IPS-11a (cell line): ENCODE measurements around the gene SCFD2.
"Not testable (repeated sequence)": the region's sequence is repeated elsewhere in the genome, so short reads cannot be mapped to it uniquely, and the experiment has no call there.

Experiments
- H3K4me3 ChIP-seq: one replicate; pipeline ENCODE4 v1.5.1; 2013; ENCODE audit warnings: low read depth, low read length, control low read depth

SCFD2 gene

GRCh38 chr4:52996261-52997131 is 369.4 kb downstream of the SCFD2 start:
- H3K4me3 ChIP-seq, result no peak overlapping the region

- no peak overlapping the region for H3K4me3 ChIP-seq
These were observed 370.4 kb downstream of the SCFD2 start for GRCh38 chr4:52995360-52996030.

- H3K4me3 ChIP-seq, result no peak overlapping the region
These were observed 371.3 kb downstream of the SCFD2 start for GRCh38 chr4:52994567-52994966.

GRCh38 chr4:52993771-52994170 is 372.1 kb downstream of the SCFD2 start:
- no peak overlapping the region for H3K4me3 ChIP-seq

GRCh38 chr4:52992551-52992950 is 373.3 kb downstream of the SCFD2 start:
- not testable (repeated sequence) for H3K4me3 ChIP-seq

GRCh38 chr4:52991472-52991871 is 374.4 kb downstream of the SCFD2 start:
- H3K4me3 ChIP-seq, result no peak overlapping the region

- H3K4me3 ChIP-seq, result no peak overlapping the region
These were observed 375.2 kb downstream of the SCFD2 start for GRCh38 chr4:52990706-52991105.

- H3K4me3 ChIP-seq, result no peak overlapping the region
These were observed 376.0 kb downstream of the SCFD2 start for GRCh38 chr4:52989865-52990264.

GRCh38 chr4:52987392-52988056 is 378.3 kb downstream of the SCFD2 start:
- no peak overlapping the region for H3K4me3 ChIP-seq

GRCh38 chr4:52984462-52984881 is 381.4 kb downstream of the SCFD2 start:
- H3K4me3 ChIP-seq, result no peak overlapping the region

- no peak overlapping the region for H3K4me3 ChIP-seq
These were observed 382.1 kb downstream of the SCFD2 start for GRCh38 chr4:52983563-52984303.

GRCh38 chr4:52982946-52983340 is 382.9 kb downstream of the SCFD2 start:
- H3K4me3 ChIP-seq, result no peak overlapping the region

GRCh38 chr4:52982255-52982945 is 383.5 kb downstream of the SCFD2 start:
- no peak overlapping the region for H3K4me3 ChIP-seq

GRCh38 chr4:52979821-52980590 is 385.9 kb downstream of the SCFD2 start:
- no peak overlapping the region for H3K4me3 ChIP-seq

- H3K4me3 ChIP-seq, result no peak overlapping the region
These were observed 386.8 kb downstream of the SCFD2 start for GRCh38 chr4:52979020-52979419.

- H3K4me3 ChIP-seq, result no peak overlapping the region
These were observed 388.6 kb downstream of the SCFD2 start for GRCh38 chr4:52977252-52977651.

- H3K4me3 ChIP-seq, result no peak overlapping the region
These were observed 389.2 kb downstream of the SCFD2 start for GRCh38 chr4:52976523-52977230.

GRCh38 chr4:52968691-52969090 is 397.2 kb downstream of the SCFD2 start:
- no peak overlapping the region for H3K4me3 ChIP-seq

GRCh38 chr4:52968241-52968640 is 397.6 kb downstream of the SCFD2 start:
- no peak overlapping the region for H3K4me3 ChIP-seq
